HG02973 (cell line): ENCODE data around the gene NPTX1.

ENCODE experiments used
- ATAC-seq: cut with Tn5 transposase; IDR thresholded peaks from one replicate; pipeline ENCODE4 v1.9.1; 2021; ENCODE audit warnings: moderate library complexity; ENCODE audit not compliant: unreplicated experiment

NPTX1 gene

GRCh38 chr17:80481284-80482057 is 5.1 kb upstream of the NPTX1 start:
- ATAC-seq: no peak

GRCh38 chr17:80480248-80480647 is 3.8 kb upstream of the NPTX1 start:
- no peak for ATAC-seq

GRCh38 chr17:80479246-80479566 is 2.8 kb upstream of the NPTX1 start:
- no peak for ATAC-seq

- no peak for ATAC-seq
These were observed 2.3 kb upstream of the NPTX1 start for GRCh38 chr17:80478487-80479245.

GRCh38 chr17:80477647-80478478 is 1.5 kb upstream of the NPTX1 start:
- ATAC-seq: no peak

GRCh38 chr17:80476877-80477646 is 655 bp upstream of the NPTX1 start:
- no peak for ATAC-seq

- no peak for ATAC-seq
These were observed 1.2 kb downstream of the NPTX1 start for GRCh38 chr17:80474961-80475909.

- no peak for ATAC-seq
These were observed 2.0 kb downstream of the NPTX1 start for GRCh38 chr17:80474231-80474960.

GRCh38 chr17:80473701-80474100 is 2.7 kb downstream of the NPTX1 start:
- no peak for ATAC-seq

- no peak for ATAC-seq
These were observed 3.4 kb downstream of the NPTX1 start for GRCh38 chr17:80472996-80473395.

- ATAC-seq: no peak
These were observed 4.5 kb downstream of the NPTX1 start for GRCh38 chr17:80471922-80472321.

GRCh38 chr17:80470603-80471002 is 5.8 kb downstream of the NPTX1 start:
- no peak for ATAC-seq

GRCh38 chr17:80469667-80470066 is 6.7 kb downstream of the NPTX1 start:
- no peak for ATAC-seq

- no peak for ATAC-seq
These were observed 7.5 kb downstream of the NPTX1 start for GRCh38 chr17:80468781-80469493.

GRCh38 chr17:80468242-80468641 is 8.2 kb downstream of the NPTX1 start:
- no peak for ATAC-seq

- no peak for ATAC-seq
These were observed 10.2 kb downstream of the NPTX1 start for GRCh38 chr17:80466188-80466705.

- no peak for ATAC-seq
These were observed 11.0 kb downstream of the NPTX1 start for GRCh38 chr17:80465327-80465974.

- ATAC-seq: no peak
These were observed 11.9 kb downstream of the NPTX1 start for GRCh38 chr17:80464486-80464885.
